HL-60/S4 treated with retinoic acid at 250 ng/mL for 4 days and 3 days (cell line): ENCODE results near the gene RPP25L.

ENCODE experiments used
- in situ Hi-C: fragments of 300-500 bp; cut with MboI; formaldehyde crosslinking; loops from 2 replicates; pipeline ENCODE4 v1.7.0; 2022; ENCODE audit warnings: low sequenced_read_pairs

The RPP25L gene

DNA sequence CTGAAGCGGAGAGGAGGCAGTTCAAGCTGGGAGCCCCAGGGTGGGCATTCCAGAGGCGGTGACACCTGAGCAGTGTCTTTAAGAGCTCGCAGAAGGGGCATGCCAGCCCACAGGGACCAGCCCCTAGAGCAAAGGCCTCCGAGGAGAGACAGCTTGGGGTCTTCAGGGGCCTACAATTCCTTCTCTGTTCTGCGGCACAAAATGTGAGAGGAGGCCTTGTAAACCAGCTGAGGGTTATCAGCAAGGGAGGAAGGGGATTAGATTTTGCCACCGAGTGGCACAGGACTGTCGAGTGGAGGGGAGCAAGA, 26.2 kb upstream of the RPP25L start:
- in situ Hi-C loops, result no loop called here

DNA sequence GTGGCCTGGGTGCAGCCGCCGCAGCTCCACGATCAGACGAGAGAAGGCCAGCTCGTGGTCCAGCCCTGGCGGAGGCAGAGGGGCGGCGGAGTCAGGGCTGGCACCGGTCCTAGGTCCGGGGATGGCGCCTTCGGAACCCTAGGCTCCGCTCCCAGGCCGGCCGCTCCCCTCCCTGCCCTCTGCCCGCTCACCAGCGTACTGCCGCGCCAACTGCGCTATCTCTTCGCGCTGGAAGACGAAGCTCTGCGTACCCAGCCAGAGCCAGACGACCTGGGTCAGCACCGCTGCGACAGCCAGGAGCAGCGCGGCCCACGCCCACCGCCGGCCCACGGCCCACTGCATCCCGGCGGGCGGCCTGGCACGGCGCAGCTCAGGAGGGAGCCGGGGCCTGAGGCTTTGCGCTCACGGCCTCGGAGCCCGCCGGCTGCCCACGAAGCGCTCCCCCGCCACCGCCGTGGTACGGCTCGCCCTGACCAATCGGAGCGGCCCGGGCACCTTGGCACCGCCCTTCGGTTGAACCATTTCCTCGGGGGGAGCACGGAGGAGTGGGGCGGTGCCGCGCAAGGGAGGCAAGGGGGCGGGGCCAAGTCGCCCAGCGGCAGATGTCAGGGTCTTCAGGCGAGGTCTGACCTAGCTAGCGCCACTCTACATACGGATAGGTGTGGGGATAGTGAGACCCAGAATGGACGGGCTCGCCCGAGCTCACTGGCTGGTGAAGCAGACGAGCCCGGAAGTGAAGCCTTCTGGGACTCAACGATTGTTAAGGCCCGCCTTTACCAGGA, 25.6 kb upstream of the RPP25L start, which contains the start of gene SIGMAR1:
Gene SIGMAR1 (minus strand): TSS at position 432 of the 782 bp plus-strand sequence. CDS start 90 bp downstream, at position 342.
- in situ Hi-C loops, result no loop called here

- in situ Hi-C loops, result no loop called here
Measured at GRCh38 chr9:34636791-34637355, 25.0 kb upstream of the RPP25L start.

DNA sequence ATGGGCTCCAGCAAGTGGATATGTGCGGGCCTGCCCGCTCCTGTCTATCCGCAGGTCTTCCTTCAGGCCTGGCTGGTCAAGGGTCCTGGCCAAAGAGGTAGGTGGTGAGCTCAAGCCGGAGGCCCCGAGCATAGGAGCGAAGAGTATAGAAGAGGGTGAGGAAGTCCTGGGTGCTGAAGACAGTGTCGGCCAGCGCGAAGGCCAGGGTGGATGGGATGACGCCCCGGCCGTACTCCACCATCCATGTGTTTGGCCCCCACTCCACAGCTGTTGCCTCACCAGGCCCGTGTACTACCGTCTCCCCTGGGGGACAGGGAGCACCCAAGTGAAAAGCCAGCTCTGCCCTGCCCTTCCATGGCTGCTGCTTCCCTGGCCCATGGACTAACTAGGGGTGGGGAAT, 23.7 kb upstream of the RPP25L start:
- in situ Hi-C loops, result no loop called here

DNA sequence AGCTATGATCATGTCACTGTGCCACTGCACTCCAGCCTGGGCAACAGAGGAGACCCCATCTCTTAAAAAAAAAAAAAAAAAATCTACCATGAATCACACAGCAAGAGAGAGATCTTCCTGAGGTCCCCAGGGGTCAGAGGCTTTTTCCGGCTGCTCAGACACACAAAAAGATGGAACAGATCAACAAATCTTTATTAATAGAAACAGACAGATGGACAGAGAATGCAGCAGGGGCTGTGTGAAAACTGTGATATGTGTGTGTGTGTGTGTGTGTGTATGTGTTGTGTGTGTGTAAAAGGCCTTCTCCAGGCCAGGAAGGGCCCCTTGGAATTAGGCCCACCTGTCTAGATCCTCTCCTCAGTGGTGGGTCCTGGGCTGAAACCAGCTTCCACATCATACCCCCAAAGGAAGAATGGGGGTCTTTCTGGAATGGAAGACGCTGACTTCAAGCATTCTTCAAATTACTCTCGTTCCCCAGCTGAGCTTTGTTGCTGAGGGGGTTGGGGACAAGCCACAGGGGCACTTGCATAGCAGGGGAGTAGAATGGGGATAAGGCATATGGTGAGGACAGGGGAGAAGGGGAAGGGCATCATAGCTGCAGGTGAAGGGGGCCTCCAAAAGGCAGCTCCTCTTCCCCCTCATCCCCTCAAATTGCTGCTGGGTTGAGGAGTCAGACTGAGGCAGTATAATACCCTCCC, 22.8 kb upstream of the RPP25L start:
- in situ Hi-C loops, result no loop called here

DNA sequence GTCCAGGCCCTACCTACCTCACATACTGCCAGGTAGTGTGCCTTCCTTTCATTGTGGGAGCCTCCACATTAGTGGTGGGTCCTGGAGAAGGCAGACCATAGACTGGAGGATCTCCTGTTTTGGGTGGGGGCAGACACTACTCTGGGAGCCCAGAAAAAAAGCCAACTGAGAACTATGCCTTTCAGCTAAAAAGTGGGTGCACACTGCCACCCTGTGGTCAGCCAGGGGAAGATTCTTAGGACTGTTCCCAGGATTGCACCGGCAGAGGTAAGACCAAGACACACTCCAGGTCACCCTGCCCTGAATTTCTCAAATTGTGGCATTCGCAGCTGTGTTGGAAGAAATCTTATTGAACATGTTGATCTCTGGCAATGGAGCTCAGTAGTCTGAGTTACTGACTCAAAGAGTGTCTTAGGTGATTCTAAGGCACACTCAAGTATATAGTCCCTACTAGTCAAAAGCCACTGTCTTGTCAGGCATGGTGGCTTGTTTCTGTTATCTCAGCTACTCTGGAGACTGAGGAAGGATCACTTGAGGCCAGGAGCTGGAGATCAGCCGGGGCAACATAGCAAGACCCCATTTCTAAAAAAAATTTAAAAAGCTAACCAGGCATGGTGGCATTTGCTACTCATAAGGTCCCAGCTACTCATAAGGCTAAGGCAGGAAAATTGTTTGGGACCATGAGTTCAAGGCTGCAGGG, 22.1 kb upstream of the RPP25L start:
- in situ Hi-C loops, result no loop called here

DNA sequence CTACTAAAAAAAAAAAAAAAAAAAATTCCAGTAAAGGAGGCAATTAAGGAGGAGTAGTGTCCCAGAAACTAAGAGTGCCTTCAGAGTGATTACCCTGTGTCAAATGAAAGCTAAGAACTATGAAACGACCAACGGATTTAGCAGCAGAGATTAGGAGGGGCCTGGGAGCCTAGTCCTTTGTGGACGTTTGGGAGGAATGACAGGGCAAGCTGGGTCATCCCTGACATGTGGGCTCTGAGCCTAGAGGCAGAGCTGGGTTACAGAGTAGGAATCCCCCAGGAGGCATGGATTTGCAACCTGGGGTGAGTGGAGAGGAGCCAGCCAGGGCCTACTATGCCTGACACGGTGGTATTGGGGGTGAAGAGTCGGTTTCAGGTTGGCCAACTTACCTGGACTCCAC, 21.3 kb upstream of the RPP25L start:
- in situ Hi-C loops, result no loop called here

DNA sequence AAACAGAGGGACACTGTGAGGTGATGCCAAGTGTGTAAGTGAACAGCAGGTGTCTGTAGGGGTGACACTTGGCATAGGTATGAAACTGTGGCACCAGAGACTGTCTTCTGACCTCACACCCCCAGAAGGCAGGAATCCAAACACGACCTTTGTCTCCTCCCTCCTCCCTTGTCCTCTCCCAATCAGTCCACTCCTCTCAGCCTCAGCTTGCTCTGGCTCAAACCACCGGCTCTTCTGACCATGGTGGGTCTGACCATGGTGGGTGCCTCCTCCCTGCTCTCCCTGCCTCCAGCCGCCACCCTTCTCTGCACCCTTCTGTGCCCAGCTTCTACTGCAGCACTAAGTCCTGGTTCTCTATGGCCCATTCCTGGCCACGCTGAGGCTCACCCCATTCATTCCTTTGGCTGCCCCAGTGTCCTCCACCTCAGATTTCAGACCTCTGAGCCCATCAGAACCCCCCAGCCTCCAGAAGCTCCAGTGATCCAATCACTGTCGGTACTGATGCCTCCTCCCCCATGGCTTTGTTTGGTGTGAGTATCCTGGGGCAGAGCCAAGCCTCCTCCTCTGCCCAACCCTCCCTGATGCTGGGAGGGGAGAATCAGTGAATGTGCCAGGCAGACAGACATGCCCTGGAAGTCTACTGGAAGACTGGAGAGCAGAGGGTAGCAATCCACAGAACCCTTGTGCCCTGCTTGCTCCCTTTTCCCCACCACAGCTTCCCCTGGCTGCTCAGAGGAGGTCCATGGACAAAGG, 18.7 kb upstream of the RPP25L start:
- in situ Hi-C loops, result no loop called here

DNA sequence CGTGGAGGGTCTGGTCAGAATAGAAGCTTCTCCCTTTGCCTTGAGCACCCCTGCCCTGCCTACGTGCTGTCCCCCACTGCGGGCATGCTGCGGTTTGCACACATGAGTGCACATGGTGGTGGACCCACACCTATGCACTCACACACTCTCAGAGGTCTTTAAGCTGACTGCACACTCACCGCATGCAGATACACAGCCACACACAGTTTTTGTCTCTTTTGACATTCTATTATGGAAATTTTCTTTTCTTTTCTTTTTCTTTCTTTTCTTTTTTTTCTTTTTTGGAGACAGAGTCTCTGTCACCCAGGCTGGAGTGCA, 17.6 kb upstream of the RPP25L start:
- in situ Hi-C loops, result no loop called here

GRCh38 chr9:34628656-34629490, 17.0 kb upstream of the RPP25L start, which contains the start of gene ARID3C:
ARID3C (minus strand) TSS chr9:34629066; CDS start chr9:34628014, 1,052 bp downstream.
- in situ Hi-C loops, result no loop called here

- in situ Hi-C loops, result no loop called here
Measured at GRCh38 chr9:34627716-34628655, 16.1 kb upstream of the RPP25L start.

DNA sequence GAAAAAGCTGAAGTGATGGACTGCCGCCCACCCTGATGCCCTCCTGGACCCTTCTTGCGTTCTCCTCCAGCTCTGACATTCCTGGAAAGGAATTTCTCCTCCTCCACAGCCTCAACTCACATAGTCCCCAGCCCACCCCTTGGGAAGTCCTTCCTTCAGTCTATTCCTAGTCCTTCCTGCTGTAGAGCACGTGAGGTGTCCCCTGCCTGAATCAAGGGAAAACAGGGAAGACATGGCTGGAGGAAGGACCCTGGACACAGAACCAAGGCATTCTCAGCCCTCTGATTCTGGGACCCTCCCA, 13.2 kb upstream of the RPP25L start:
- in situ Hi-C loops, result no loop called here

GRCh38 chr9:34624475-34625185, 12.7 kb upstream of the RPP25L start:
- in situ Hi-C loops, result no loop called here

GRCh38 chr9:34623374-34624235, 11.7 kb upstream of the RPP25L start:
- in situ Hi-C loops, result no loop called here

- in situ Hi-C loops, result no loop called here
Measured at GRCh38 chr9:34620061-34620994, 8.4 kb upstream of the RPP25L start, which contains the start of gene DCTN3. DCTN3 (minus strand) TSS chr9:34620495; CDS start chr9:34620464, 31 bp downstream.

DNA sequence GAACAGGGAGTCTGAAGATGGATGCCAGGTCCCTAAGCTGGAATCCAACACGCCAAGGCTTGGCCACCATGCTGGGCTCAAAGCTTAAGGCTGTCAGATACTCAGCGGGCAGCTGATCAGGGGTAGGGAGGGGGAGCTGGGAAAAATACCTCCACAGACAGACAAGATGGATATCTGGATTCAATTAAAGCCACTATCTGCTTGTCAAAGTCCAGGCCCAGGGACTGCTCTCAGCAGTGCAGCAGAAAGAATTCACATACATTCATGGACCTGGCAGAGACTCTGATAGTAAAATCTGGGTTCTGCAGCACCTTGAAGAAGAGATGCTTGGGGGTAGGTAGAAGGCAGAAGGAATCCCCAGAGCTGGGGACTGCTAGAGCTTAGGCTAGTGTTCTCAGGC, 3.2 kb upstream of the RPP25L start:
- in situ Hi-C loops, result no loop called here
